Colonic mucosa (tissue), 4 donors: ENCODE results near the gene JAM3. TPM values are rescaled to one million over a fixed set of nuclear protein-coding genes. Genes with fewer than 3 reads are reported as not detected.

Experiments used
- DNase-seq: peaks from one replicate; pipeline ENCODE4 v3.0.0-alpha.2; 2020
- H3K27ac ChIP-seq: fragments of 200-600 bp; one replicate; pipeline ENCODE4 v1.8.0; 2021
- H3K27me3 ChIP-seq: fragments of 200-600 bp; one replicate; pipeline ENCODE4 v1.8.0; 2021
- H3K36me3 ChIP-seq: fragments of 200-600 bp; one replicate; pipeline ENCODE4 v1.8.0; 2021
- H3K4me1 ChIP-seq: fragments of 200-600 bp; one replicate; pipeline ENCODE4 v1.8.0; 2021; ENCODE audit warnings: mild to moderate bottlenecking
- H3K4me3 ChIP-seq: fragments of 200-600 bp; one replicate; pipeline ENCODE4 v1.8.0; 2021
- H3K9ac ChIP-seq, 2 donors: one replicate each; pipeline ENCODE4 v1.7.0; 2013; ENCODE audit warnings: control low read depth in 2 of 2, low read depth in 2 of 2, low read length in 2 of 2
- H3K9me3 ChIP-seq: fragments of 200-600 bp; one replicate; pipeline ENCODE4 v1.8.0; 2021
- intact Hi-C: fragments of 100-400 bp; cut with DNase I; formaldehyde crosslinking; loops from one replicate; pipeline ENCODE4 v1.14.1; 2022
- total RNA-seq, 2 donors: library from RNA; stranded (reverse); fragmentation: NEBNext Ultra II Directional in 1 of 2; extraction: Animal tissue kit (Norgen Biotek cat#: 25700) in 1 of 2; gene quantifications; one replicate each; pipeline ENCODE4 v1.2.1, GENCODE V29; 2021
- TF ChIP-seq, protein P1 (sequence below): fragments of 200-600 bp; IDR thresholded peaks from one replicate; pipeline ENCODE4 v1.8.0; 2022; ENCODE audit warnings: antibody characterized with exemption, mild to moderate bottlenecking
- donor health status: healthy.
- donor health status: DM: no; HTN: no; CAD: no.
- donor health status: DM: no; HTN: no; CAD: no.

JAM3 gene
- total RNA-seq, 2 donors from 2014 or later: 3.5 to 14.5 TPM

DNA sequence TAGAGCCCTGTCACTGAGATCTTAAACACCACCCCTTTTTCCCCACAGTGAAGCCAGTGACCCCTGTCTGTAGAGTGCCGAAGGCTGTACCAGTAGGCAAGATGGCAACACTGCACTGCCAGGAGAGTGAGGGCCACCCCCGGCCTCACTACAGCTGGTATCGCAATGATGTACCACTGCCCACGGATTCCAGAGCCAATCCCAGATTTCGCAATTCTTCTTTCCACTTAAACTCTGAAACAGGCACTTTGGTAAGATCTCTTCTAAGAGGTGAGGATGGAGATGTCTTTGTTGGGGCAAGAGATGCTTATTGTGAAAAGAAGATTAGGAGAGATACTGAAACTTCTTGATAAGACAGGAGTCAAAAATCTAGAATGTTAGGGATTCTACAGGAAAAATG is 75.9 kb downstream of the JAM3 start:
- no peak for DNase-seq
- TF ChIP-seq, protein P1, sequence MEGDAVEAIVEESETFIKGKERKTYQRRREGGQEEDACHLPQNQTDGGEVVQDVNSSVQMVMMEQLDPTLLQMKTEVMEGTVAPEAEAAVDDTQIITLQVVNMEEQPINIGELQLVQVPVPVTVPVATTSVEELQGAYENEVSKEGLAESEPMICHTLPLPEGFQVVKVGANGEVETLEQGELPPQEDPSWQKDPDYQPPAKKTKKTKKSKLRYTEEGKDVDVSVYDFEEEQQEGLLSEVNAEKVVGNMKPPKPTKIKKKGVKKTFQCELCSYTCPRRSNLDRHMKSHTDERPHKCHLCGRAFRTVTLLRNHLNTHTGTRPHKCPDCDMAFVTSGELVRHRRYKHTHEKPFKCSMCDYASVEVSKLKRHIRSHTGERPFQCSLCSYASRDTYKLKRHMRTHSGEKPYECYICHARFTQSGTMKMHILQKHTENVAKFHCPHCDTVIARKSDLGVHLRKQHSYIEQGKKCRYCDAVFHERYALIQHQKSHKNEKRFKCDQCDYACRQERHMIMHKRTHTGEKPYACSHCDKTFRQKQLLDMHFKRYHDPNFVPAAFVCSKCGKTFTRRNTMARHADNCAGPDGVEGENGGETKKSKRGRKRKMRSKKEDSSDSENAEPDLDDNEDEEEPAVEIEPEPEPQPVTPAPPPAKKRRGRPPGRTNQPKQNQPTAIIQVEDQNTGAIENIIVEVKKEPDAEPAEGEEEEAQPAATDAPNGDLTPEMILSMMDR: no peak
- Histone ChIP-seq H3K4me1 (no peaks in the 10 kb centered on the region), H3K36me3 (no peaks in the 10 kb centered on the region), H3K4me3 (no peak overlapping the region), H3K9me3 (no peaks in the 10 kb centered on the region), H3K9ac (no peak overlapping the region), H3K27me3 (no peaks in the 10 kb centered on the region), H3K27ac (no peak overlapping the region)
- intact Hi-C loops: no loop called here

DNA sequence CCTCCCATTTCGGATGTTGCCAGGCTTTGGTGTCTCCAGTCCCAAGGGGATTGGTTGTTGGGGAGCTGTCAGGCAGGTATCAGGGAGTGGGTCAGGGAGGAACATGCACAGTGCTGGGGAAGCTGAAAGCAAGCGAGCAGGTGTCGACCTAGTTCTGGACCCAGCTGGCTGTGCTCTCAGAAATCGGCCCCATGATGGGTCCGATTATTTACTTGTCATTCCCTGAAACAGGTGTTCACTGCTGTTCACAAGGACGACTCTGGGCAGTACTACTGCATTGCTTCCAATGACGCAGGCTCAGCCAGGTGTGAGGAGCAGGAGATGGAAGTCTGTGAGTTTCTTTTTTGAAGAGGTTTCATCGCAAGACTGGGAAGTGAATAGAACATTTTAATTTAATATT is 76.8 kb downstream of the JAM3 start:
- DNase-seq: no peak
- no peaks in the 10 kb centered on the region for H3K36me3 ChIP-seq
- intact Hi-C loops: no loop called here
- no peaks in the 10 kb centered on the region for H3K4me1 ChIP-seq
- TF ChIP-seq, protein P1: no peak
- no peaks in the 10 kb centered on the region for H3K27me3 ChIP-seq
- no peak overlapping the region for H3K4me3 ChIP-seq
- H3K27ac ChIP-seq: no peak overlapping the region
- no peak overlapping the region for H3K9ac ChIP-seq
- no peaks in the 10 kb centered on the region for H3K9me3 ChIP-seq

DNA sequence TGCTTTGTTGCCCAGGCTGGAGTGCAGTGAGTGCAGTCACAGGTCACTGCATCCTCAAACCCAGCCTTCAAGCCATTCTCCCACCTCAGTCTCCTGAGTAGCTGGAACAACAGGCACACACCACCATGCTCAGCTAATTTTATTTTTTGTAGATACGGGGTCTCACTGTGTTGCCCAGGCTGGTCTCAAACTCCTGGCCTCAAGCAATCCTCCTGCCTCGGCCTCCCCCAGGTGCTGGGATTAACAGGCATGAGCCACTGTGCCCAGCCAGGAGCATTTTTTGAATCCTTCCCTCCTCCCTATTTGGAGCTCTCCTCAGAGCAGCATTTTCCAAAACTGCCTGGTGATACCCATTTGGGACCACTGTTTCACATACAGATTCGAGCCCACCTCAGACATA is 77.7 kb downstream of the JAM3 start:
- no peak overlapping the region for H3K4me3 ChIP-seq
- TF ChIP-seq, protein P1: no peak
- no peaks in the 10 kb centered on the region for H3K9me3 ChIP-seq
- H3K4me1 ChIP-seq: no peaks in the 10 kb centered on the region
- H3K27ac ChIP-seq: no peak overlapping the region
- no peaks in the 10 kb centered on the region for H3K36me3 ChIP-seq
- H3K9ac ChIP-seq: no peak overlapping the region
- DNase-seq: no peak
- H3K27me3 ChIP-seq: no peaks in the 10 kb centered on the region
- intact Hi-C loops: no loop called here

DNA sequence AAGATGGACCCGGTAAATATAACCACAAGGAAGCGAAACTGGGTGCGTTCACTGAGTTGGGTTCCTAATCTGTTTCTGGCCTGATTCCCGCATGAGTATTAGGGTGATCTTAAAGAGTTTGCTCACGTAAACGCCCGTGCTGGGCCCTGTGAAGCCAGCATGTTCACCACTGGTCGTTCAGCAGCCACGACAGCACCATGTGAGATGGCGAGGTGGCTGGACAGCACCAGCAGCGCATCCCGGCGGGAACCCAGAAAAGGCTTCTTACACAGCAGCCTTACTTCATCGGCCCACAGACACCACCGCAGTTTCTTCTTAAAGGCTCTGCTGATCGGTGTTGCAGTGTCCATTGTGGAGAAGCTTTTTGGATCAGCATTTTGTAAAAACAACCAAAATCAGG is 80.5 kb downstream of the JAM3 start:
- TF ChIP-seq, protein P1: no peak
- Histone ChIP-seq H3K4me3 (no peak overlapping the region), H3K27me3 (no peaks in the 10 kb centered on the region), H3K36me3 (no peaks in the 10 kb centered on the region), H3K27ac (no peak overlapping the region), H3K4me1 (no peaks in the 10 kb centered on the region), H3K9ac (no peak overlapping the region), H3K9me3 (no peaks in the 10 kb centered on the region)
- DNase-seq: no peak
- intact Hi-C loops: no loop called here

DNA sequence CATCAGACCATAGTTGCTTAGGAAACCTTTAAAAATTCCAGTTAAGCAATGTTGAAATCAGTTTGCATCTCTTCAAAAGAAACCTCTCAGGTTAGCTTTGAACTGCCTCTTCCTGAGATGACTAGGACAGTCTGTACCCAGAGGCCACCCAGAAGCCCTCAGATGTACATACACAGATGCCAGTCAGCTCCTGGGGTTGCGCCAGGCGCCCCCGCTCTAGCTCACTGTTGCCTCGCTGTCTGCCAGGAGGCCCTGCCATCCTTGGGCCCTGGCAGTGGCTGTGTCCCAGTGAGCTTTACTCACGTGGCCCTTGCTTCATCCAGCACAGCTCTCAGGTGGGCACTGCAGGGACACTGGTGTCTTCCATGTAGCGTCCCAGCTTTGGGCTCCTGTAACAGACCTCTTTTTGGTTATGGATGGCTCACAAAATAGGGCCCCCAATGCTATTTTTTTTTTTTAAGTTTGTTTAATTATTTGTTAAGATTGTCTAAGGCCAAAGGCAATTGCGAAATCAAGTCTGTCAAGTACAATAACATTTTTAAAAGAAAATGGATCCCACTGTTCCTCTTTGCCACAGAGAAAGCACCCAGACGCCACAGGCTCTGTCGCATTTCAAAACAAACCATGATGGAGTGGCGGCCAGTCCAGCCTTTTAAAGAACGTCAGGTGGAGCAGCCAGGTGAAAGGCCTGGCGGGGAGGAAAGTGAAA is 81.5 kb downstream of the JAM3 start:
- Histone ChIP-seq H3K4me3 (no peak overlapping the region), H3K27me3 (no peaks in the 10 kb centered on the region), H3K36me3 (no peaks in the 10 kb centered on the region), H3K9ac (no peak overlapping the region), H3K27ac (no peak overlapping the region), H3K4me1 (no peaks in the 10 kb centered on the region), H3K9me3 (no peaks in the 10 kb centered on the region)
- TF ChIP-seq, protein P1: no peak
- no peak for DNase-seq
- intact Hi-C loops: no loop called here
